ENCODE data around the gene IGFL4. TPM values are rescaled to one million over a fixed set of nuclear protein-coding genes. Genes with fewer than 3 reads are reported as not detected.

The IGFL4 gene
- total RNA-seq, 1 donor from 2014 or later: 0.91 TPM

DNA sequence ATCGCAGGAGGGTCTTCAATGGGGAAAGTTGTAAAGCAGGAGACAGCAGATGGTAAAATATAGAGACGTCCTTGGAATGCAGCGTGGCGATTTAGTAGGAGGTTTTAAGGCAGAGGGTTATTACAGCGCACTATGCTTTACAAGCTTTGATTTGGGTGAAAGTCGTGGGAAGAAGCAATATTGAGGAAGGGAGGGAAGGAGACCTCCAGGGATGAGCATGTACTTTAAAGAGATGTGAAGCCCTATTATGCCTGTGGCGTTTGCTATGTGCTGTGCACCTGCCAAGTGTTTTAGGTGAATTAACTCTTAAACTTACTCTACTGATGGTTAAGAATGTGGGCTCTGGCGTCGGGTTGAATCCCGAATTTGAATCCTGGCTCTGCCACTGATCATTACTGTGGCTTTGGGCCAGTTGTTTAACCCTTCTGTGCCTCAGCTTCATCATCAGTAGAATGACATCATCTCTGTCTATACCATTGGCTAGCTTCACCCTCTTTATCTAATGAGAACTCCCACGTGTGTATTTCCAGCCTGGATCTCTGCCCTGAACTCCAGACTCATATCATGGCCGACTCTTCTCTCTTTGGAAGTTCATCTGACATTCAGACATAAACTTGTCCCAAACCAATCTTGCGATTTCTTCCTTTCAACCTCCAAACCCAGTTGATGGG is 45.0 kb downstream of the IGFL4 start:
- no peak for DNase-seq (ENCODE audit: low read depth)

DNA sequence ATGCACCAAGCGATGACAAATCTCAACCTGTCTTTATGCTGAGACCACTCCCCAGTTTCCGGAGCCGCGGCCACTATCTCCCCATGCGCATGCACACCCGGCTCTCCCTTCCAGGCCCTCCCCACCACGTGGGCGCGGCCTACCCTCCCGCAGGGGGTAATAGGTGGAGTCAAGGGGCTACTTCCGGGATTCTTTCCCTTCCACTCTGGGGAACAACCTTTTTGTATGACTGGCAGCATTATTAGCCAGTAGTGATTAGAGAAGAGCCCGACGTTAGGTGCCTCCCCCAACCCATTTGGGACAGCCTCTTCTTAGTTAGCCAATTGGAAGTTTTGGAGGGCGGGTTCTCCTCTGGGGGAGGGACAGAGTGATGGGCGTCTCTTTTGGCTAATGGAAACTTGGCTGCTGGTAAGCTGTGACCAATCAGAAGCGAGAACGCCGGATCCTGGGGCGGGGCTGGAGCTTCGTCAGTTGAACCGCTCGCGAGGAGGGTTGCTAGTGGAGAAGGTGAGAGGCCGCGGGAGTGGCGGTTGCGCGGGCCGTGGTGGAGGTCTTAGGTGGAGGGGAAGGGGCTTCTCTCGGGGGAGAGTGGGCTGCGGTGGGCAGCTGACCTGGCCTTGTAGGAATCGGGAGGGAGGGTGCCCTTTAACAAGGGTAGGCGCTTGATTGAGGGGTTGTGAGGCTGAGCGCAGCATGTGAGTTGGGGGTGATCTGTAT is 45.6 kb downstream of the IGFL4 start, which contains the start of gene CCDC61:
Gene CCDC61 (plus strand): TSS at position 470 of the 717 bp plus-strand sequence. CDS start 7,552 bp downstream, outside the sequence.
- peak; percentile 100 for DNase-seq (ENCODE audit: low read depth)

DNA sequence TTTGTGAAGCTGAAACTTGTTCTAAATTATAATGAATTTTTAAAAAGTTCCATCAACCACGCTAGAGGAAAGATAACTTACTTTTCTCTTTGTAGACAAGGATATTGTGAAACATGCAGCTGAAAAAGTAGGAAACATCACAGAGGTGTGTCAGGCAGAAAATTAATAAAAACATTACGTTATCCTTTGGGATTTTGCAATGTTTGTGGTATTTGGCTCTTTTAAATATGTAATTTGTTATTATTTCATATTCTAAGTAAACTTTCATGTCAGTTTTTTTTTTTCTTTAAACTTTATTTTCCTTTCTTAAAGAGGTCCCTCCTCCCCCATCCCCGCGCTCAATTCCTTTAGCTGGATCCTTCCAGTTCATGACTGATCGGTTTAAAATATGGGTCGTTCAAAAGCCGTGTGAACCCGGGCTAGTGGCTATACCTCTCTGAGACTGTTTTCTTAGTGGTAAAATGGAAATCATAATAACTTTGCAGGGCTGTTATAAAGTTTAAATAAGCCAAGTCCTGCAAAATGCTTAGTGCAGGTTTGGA is 46.3 kb downstream of the IGFL4 start:
- no peak for DNase-seq (ENCODE audit: low read depth)

DNA sequence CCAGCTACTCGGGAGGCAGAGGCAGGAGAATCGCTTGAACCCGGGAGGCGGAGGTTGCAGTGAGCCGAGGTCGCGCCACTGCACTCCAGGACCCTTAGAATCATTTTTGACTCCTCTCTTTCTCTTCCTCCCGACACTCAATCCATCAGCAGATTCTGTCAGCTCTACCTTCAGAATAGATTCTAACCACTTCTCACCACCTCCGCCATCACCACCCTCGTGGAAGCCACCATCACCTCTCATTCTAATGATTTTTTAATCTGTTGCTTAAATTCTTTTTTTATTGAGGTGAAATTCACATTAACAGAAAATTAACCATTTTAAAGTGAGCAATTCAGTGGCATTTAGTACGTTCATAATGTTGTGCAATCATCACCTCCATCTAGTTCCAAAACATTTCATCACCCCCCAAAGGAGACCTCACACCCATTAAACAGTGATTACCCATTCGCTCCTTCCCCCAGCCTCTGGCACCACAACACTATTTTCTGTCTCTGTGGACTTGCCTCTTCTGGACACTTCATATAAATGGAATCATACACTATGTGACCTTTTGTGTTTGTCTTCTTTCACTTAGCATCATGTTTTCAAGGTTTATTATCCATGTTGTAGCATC is 50.6 kb downstream of the IGFL4 start:
- no peak for DNase-seq (ENCODE audit: low read depth)

MicroRNAs encoded within 50 kb of the gene (microRNA counts, 767-probe panel; counts per million panel counts)
- microRNA hsa-miR-769-3p (not detected), microRNA hsa-miR-769-5p (not detected)

Small RNA genes within 50 kb of the gene (microRNA-seq; reads per million reads assigned to microRNA genes)
- gene MIR769: 192 reads per million, percentile 64 among the genes with 10 or more reads in this experiment

Other genes starting within 250 kb of the IGFL4 start
- 60.2 and 62.3 TPM in 2 replicates for gene DMWD, start 248.2 kb downstream of the IGFL4 start, total RNA-seq
- 0.11 TPM in 1 of 2 replicates, not detected in the other for gene RSPH6A, start 225.7 kb downstream of the IGFL4 start, total RNA-seq
- 39.8 and 40.5 TPM in 2 replicates for gene SYMPK, start 177.9 kb downstream of the IGFL4 start, total RNA-seq
- not detected in 2 replicates for gene FOXA3, start 176.7 kb downstream of the IGFL4 start, total RNA-seq
- gene IRF2BP1, start 154.9 kb downstream of the IGFL4 start, total RNA-seq: 45.1 and 52.6 TPM in 2 replicates
- 5.1 and 5.8 TPM in 2 replicates for gene MYPOP, start 138.4 kb downstream of the IGFL4 start, total RNA-seq
- not detected in 2 replicates for gene NANOS2, start 126.2 kb downstream of the IGFL4 start, total RNA-seq
- gene NOVA2, start 67.1 kb downstream of the IGFL4 start, total RNA-seq: not detected in 2 replicates
- 7.0 and 10.9 TPM in 2 replicates for gene CCDC61, start 45.5 kb downstream of the IGFL4 start, total RNA-seq
- gene PGLYRP1, start 17.9 kb downstream of the IGFL4 start, total RNA-seq: not detected in 2 replicates
- not detected in 2 replicates for gene IGFL3, start 83.7 kb upstream of the IGFL4 start, total RNA-seq
- gene IGFL2, start 107.2 kb upstream of the IGFL4 start, total RNA-seq: not detected in 2 replicates
- not detected in 2 replicates for gene IGFL1, start 188.7 kb upstream of the IGFL4 start, total RNA-seq

Data from myocyte (in vitro differentiated cells).